22Rv1 (cell line): Measurements from ENCODE around the gene ENPEP.

Experiments
- CTCF ChIP-seq: fragments of 450-650 bp; IDR thresholded peaks from 2 replicates; pipeline ENCODE4 v1.5.1; 2017; ENCODE audit warnings: mild to moderate bottlenecking
- ZFX ChIP-seq: fragments of 450-650 bp; IDR thresholded peaks from 2 replicates; pipeline ENCODE4 v1.6.1; 2017; ENCODE audit warnings: antibody characterized with exemption, borderline replicate concordance

- TF ChIP-seq CTCF = no peak
- no peak for TF ChIP-seq ZFX
Observed at GRCh38 chr4:110442309-110442708, 33.6 kb upstream of the ENPEP start.
